Renal cortical epithelial cell (primary cell): ENCODE results near the gene RPA1. TPM values are rescaled to one million over a fixed set of nuclear protein-coding genes. Genes with fewer than 3 reads are reported as not detected.
"Not testable (repeated sequence)": the region's sequence is repeated elsewhere in the genome, so short reads cannot be mapped to it uniquely, and the experiment has no call there.

Source experiments
- DNase-seq: peaks from one replicate; pipeline ENCODE4 v3.0.0-alpha.2; 2011; ENCODE audit warnings: low read depth
- total RNA-seq: library from RNA; depleted of rRNA; stranded (reverse); fragments of >200 nt; gene quantifications from 2 replicates; pipeline ENCODE4 v1.2.3, GENCODE V29; 2014

Gene RPA1
- total RNA-seq, 1 donor from 2014 or later: 59.5 TPM

DNA sequence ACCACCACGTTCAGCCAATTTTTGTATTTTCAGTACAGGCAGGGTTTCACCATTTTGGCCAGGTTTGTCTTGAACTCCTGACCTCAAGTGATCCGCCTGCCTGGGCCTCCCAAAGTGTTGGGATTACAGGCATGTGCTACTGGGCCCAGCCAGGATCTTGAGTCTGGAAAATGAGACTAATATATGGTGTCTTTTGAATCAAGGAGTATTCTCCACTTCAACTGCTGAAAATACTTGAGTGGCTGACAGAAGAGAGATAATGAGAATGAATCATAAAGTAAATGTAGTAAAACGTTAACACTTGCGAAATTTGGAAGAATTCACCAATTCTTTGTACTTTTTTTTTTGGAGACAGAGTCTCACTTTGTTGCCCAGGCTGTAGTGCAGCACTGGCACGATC, 16.7 kb upstream of the RPA1 start:
- no peak for DNase-seq

- peak; percentile 17 for DNase-seq
Measured at GRCh38 chr17:1820528-1821252, 9.1 kb upstream of the RPA1 start.

GRCh38 chr17:1829216-1829591, 601 bp upstream of the RPA1 start:
- DNase-seq: no peak

- DNase-seq: peak; percentile 31
Measured at GRCh38 chr17:1830288-1830687, 483 bp downstream of the RPA1 start.

DNA sequence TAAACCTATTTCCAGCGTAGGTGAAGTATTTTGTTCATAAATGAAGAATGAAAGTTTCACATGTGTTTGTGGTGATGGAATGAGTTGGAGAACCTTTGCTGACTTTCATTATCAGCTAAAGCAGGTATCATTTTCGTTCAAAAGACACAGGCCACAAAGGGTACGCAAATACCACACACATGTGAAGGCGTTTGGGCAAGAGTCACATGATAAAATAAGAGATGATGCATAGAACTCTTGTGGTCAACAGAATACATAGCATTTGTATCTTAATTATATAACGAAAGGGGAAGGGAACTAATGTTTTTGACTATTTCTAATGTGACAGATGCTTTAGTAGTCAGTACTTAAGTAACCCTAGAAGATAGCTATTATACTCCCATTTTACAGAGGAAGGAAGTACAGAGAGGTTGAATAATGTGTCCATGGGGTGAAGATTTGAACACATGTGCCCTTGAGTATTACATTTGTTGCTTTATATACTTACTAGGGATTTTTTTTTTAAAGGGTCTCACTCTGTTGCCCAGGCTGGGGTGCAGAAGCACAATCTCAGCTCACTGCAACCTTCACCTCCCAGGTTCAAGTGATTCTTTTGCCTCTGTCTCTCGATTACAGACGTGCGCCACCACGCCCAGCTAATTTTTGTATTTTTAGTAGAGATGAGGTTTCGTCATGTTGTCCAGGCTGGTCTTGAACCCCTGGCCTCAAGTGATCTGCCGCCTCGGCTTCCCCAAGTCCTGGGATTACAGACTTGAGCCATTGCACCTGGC, 4.8 kb downstream of the RPA1 start:
- DNase-seq: no peak

DNA sequence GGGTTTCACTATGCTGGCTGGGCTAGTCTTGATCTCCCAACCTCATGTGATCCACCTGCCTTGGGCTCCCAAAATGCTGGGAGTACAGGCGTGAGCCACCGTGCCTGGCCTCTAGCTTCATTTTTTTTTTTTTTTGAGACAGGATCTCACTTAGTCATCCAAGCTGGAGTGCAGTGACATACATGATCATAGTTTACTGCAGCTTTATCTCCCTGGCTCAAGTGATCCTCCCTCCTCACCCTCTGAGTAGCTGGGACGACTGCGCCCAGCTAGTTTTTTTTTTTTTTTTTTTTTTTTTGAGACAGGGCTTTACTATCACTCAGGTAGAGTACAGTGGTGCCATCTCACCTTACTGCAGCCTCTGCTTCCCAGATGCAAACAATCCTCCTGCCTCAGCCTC, 9.7 kb downstream of the RPA1 start:
- no peak for DNase-seq

GRCh38 chr17:1843947-1844346, 14.1 kb downstream of the RPA1 start:
- DNase-seq: no peak

GRCh38 chr17:1847191-1847590, 17.4 kb downstream of the RPA1 start:
- no peak for DNase-seq

DNA sequence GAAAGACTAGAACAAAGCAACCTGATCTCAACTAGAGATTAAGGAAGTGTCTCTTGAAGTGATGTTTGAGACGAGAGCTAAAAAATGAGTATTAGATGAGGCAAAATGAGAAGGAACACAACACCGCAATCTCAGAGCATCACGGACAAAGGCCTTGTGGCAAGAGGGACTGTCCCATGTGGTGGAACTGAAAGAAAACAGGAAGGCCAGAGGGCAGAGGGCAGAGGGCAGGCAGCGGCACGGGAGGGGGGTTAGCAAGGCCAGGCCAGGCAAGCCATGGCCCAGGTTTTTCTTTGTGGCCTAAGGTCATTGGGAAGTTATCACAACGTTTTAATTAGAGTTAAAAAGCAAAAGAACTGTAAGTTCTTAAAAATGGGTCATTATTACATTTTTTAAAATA, 22.5 kb downstream of the RPA1 start:
- no peak for DNase-seq

GRCh38 chr17:1853698-1854097, 23.9 kb downstream of the RPA1 start:
- DNase-seq: no peak

GRCh38 chr17:1856462-1856861, 26.7 kb downstream of the RPA1 start:
- DNase-seq: not testable (repeated sequence)

GRCh38 chr17:1860978-1861377, 31.2 kb downstream of the RPA1 start:
- DNase-seq: no peak

DNA sequence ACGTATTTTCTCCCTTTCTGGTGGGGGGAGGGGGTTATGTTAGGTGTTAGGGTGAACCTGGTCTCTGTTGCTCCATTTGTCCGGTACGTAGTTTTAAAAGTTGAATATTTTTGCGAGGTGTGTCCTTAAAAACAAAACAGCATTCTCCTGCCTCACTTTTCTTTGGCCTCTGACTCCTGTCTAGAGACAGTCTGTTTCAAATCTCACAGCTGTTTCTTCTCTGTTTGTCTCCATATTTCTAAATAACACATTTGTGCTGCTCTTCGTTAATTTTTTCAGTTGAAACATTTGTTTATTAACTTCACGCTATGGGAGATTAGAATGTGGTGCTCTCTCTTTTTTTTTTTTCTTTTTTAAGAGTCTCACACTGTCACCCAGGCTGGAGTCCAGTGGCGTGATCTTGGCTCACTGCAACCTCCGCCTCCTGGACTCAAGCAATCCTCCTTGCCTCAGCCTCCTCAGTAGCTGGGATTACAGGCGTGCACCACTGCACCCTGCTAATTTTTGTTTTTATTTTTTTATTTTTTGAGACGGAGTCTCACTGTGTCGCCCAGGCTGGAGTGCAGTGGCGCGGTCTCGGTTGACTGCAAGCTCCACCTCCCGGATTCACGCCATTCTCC, 31.7 kb downstream of the RPA1 start:
- DNase-seq: no peak

DNA sequence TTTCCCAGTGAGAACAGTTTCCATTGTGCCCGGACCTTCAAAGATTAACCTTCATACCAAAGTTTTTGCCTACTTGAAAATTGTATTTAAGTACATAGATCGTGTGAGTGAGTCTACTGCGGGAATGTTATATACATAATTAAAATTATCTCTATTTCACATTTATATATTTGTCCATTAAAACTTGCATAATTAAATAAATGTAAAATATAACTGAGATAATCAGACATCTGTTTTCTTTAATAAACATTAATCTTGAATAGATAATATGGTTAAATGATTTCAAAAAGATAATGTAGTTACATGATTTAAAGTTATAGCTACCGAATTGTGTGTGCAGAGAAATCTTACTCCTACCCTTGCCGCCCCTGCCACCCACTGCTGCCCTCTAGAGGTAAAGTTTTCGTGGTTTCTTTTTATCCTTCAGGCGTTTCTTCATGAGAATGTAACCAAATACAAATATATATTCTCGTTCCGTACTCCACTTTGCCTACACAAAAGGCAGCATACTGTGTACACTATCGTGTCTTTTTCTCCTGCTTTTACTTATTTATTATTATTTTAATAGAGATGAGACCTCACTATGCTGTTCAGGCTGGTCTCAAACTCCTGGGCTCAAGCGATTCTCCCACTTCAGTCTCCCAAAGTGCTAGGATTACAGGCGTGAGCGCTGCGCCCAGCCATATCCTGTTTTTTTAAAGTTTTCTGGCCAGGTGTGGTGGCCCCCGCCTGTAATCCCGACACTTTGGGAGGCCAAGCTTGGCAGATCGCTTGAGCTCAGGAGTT, 35.6 kb downstream of the RPA1 start:
- DNase-seq: peak; percentile 19

DNA sequence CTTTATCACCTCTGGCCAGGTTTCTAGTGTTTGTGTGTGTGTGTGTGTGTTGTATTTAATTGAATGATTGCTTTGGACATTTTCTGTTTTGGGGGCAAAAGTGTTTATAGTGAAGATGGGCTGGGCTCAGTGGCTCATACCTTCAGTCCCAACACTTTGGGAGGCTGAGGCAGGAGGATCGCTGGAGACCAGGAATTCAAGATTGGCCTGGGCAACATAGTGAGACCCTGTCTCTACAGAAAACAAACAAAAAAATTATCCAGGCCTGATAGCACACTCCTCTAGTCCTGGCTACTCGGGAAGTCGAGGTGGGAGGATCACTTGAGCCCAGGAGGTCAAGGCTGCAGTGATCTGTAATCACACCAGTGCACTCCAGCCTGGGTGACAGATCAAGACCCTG, 37.5 kb downstream of the RPA1 start:
- DNase-seq: no peak

GRCh38 chr17:1868090-1868489, 38.3 kb downstream of the RPA1 start:
- DNase-seq: no peak

- no peak for DNase-seq
Measured at GRCh38 chr17:1870592-1870991, 40.8 kb downstream of the RPA1 start.

DNA sequence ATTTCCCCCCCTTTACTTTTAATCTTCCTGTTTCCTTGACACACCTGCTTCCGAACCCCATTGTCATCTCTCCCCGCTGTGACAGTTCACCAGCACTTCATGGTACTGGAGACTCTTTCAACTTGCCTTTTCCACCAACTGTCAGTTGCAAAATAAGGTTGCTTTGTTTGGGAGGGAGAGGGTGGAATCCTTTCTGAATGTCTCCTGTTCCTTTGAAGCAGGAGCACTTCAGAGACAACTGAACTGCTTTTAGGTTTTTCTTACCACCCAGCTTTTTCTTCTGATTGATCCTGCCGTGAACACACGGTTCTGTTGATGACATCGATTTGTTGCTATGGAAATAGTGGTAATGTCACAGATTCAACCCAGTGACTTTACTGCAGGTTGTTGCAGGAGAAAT, 42.0 kb downstream of the RPA1 start:
- no peak for DNase-seq

DNA sequence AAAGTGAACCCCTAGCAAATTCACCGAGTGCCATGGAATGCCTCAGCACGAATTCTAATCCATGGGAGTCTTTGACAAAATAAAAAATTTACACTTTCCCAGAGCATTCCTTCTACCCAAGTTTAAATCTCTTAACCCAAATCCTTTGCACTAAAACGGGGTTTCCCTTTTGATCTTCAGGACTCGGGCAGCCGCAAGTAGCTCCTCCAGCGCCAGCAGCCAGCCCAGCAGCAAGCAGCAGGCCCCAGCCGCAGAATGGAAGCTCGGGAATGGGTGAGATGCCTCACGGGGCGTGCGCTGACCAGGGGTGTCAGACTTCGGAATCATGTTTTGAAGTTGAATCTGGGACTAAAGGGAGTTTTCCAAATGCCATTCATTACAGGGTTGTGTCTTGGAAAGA, 42.4 kb downstream of the RPA1 start:
- no peak for DNase-seq

DNA sequence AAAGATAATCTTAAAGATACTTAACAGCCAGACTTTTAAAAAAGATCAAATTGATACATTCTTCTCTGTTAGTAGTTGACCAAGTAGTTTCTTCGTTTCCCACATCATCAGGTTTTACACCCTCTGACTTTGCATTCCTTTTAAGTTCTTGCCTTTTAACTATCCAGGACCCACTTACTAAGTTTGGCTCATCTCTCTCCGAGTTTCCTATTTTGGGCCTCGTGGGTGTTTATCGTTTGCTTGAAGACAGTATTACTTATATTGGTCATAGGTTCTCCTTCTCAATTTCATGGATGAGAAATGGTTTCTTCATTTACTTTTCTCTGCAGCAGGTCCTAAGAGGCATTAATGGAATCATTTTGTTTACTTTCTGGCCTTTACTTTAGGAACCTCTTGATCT, 43.2 kb downstream of the RPA1 start:
- DNase-seq: no peak

DNA sequence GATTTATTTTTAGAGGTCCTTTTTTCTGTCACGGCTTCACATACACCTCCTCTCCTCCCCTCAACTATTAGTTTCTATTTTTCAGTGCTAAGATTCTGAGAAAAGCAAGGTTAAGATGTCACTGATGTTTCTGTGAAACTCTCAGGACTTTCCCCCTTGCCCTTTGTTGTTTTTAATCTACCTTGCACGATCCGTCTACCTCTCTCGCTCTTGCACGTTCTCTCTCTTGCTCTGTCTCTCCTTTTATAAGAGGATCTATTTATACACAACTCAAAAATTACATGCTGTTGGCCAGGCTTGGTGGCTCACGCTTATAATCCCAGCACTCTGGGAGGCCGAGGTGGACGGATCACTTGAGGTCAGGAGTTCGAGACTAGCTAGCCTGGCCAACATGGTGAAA, 43.6 kb downstream of the RPA1 start:
- DNase-seq: no peak

DNA sequence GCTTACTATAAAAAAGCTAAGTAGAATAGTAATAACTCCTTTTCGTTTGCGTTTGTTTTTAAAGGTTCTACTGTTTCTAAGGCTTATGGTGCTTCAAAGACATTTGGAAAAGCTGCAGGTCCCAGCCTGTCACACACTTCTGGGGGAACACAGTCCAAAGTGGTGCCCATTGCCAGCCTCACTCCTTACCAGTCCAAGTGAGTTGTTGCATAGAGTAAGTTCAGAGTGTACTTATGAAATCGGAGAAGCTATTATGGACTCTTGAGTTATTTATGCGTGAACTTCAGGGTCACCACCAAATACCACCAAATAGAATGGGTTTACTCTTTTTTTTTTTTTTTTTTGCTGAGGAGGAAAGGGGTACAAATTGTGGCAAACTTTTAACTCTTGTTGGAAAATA, 45.8 kb downstream of the RPA1 start:
- DNase-seq: no peak
